ENCODE results near the gene TMEM222.

Gene TMEM222

DNA sequence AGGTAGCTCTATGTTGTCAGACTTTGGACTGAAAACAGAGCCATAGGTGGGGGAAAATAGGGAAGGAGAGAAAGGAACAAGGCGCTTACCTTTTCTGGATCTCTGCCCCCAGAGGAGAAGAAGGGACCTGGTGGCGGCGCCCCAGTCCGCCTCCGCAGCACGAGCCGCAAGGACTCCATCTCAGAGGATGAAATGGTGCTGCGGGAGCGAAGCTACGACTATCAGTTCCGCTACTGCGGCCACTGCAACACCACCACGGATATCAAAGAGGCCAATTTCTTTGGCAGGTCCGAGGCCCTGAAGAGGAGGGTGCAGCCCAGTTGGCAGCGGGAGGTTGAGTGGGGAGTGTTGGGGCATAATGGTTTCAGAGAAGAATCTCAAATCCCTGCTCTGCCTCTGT, 18.5 kb upstream of the TMEM222 start:
- in situ Hi-C loops (cut with MboI; ENCODE audit: low sequenced_read_pairs): loop anchor here (5.0 kb wide), 1 partner anchor 89 kb away; the partner anchor contains the start of gene GPR3

DNA sequence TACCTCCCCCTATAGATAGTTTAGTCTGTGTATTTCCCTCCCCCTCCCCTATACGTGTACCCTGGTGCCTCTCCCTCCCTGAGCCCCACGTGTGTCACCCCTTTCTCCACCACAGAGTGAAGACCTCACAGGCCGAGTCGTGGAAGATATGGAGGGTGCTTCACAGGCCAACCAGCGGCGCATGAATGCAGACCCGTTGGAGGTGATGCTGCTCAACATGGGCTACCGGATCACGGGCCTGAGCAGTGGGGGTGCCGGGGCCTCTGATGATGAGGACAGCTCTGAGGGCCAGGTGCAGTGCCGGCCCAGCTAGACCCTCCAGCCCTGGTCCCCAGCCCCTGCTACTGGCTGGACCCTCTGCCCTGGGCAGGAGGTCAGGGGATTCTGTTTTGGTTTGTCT, 15.9 kb upstream of the TMEM222 start:
- in situ Hi-C loops (cut with MboI; ENCODE audit: low sequenced_read_pairs): no loop called here

DNA sequence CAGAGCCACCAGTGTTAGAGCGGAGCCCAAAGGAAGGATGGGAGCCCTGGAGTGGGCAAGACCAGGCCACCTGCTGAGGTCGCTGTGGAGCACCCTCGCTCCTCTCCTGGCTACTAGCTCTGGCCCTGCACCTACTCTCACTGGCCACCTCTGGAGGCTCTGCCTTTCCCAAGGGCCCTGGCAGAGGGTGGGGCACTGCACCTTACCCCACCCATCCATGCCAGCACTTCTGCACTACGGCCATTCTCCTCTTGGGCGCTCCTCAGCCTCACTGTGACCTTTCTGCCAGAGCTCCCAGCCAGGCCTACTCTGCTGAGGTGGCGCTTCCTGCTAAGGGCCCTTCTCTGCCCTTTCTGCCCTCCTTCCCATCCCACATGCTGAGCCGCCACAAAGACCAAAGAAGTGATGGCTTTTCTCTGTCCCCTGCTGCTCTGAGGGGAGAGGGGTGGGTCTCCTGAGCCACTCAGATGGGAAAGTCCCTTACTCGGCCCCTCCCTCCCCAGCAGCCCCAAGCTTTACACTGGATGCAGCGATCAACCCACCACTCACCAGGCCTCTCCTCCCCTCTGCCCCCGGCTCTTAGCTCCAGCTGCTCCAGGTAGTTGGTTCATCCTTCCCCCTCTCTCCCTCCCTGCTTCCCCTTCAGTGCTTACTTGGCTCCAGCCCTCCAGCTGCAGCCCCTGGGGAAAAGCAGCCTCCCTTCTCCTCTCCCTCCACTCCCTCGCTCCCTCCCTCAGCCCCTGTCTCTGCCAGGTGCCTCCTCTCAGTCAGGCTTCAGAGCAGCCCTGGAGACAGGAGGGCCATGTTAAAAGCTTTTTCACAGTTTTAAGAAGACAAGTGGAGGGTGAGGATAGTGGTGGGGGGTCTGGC, 14.8 kb upstream of the TMEM222 start:
- in situ Hi-C loops (cut with MboI; ENCODE audit: low sequenced_read_pairs): no loop called here

DNA sequence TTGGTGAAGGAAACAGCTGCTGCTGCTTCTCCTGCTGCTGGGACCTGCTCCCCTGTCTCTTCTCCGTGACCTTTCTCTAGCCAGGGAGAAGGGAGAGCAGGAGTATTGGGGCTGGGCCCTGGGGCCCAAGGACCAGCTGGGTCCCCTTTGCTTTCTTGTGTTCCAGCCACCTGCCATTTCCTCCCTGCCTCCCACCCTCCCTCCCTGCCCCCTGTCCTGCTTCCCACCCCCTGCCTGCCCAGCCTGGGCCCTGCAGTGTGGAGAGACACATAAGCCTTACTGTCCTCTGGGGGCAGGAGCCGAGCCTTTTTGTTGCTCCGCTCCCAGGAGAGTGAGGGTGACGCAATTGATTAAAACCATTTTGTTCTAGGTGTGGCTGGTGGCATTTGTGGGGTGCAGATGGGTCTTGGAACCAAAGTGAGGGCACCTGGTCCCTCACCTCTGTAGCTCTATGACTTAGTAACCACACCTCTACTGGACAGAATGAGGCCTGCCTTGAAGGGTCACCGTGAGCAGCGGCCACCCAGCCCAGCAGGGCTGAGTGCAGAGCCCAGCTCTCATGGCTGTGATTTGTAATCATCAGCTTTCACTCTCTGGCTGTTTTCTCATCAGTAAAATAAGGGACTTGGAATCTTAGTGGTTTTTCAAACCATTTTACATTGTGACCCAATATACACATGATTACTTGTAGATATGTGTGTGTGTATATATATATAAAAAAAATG, 13.9 kb upstream of the TMEM222 start:
- in situ Hi-C loops (cut with MboI; ENCODE audit: low sequenced_read_pairs): no loop called here

DNA sequence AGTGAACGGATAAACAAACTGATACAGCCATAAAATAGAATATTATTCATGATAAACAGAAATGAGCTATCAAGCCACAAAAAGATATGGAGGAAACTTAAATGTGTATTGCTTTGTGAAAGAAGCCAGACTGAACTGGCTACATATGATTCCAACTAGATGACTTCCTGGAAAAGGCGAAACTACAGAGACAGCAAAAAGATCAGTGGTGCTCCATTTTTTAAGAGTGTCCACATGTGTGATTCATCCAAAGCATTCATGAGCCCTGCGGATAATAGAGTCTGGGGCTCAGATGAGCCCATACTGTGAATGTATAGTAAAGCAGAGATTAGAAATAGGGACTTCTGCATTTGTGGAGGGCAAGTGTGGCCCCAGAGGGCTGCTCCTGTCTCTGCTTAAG, 7.8 kb upstream of the TMEM222 start:
- in situ Hi-C loops (cut with MboI; ENCODE audit: low sequenced_read_pairs): no loop called here

DNA sequence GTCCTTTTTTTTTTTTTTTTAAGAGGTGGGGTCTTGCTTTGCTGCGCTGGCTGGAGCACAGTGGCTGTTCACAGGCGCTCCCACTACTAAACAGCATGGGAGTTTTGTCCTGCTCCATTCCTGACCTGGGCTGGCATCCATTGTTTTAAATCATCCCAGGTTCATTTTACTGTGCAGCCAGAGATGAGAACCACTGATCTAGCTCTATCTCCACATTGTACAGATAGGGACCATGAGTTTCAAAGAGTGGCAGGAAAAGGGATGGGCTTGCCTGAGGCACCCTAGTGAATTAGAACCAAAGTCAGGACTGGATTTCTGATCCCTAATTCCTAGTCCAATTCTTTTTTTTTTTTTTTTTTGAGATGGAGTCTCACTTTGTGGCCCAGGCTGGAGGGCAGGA, 7.2 kb upstream of the TMEM222 start:
- in situ Hi-C loops (cut with MboI; ENCODE audit: low sequenced_read_pairs): no loop called here

DNA sequence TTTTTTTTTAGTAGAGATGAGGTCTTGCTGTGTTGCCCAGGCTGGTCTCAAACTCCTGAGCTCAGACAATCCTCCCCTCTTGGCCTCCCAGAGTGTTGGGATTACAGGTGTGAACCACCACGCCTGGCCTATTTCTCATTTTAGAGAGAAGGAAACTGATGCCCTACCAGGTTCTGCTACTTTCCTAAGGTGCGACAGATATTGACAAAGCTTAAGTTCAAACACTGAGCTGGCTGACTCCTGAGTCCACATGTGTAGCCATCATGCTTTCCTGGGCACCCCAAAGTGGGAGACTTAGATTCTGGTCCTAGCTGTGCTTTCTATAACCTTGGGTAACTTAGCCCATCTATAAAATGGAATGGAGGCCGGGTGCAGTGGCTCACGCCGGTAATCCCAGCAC, 5.1 kb upstream of the TMEM222 start:
- in situ Hi-C loops (cut with MboI; ENCODE audit: low sequenced_read_pairs): no loop called here

DNA sequence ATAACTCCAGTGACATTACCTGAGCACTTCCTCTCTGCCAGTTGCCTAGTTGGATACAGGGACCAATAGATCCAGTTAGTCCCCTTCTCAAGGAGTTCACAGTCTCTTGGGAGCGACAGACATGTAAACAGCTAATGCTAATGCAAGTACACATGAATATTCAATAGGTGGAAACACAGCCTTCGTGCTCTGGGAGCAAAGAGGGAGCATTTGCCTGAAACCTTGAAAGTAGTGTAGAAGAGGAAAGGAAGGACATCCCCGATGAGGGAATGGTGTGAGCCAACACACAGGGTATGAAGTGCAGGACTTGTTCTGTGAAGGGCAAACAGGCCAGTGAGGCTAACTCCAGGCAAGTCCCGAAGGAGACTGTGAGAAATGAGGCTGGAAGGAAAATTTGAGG, 3.8 kb upstream of the TMEM222 start:
- in situ Hi-C loops (cut with MboI; ENCODE audit: low sequenced_read_pairs): no loop called here

DNA sequence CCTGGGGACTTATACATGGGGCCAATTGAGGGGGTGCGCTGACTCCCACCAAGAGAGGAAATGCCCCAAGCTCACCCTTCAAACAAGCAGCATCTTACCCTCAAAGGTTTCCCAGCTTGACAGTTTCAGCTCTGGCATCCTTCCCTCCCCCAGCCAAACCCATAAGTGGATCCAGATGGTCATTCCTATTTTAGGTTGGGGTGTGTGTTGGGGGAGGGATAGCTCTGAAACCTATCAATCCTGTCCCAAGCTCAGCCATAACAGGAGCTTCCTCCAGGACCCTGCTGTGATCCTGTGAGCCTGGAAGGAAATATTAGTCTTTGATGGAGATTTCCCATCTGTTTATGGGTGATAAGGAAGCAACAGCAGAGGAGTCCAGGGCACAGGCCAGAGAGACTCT, 3.4 kb upstream of the TMEM222 start:
- in situ Hi-C loops (cut with MboI; ENCODE audit: low sequenced_read_pairs): no loop called here

DNA sequence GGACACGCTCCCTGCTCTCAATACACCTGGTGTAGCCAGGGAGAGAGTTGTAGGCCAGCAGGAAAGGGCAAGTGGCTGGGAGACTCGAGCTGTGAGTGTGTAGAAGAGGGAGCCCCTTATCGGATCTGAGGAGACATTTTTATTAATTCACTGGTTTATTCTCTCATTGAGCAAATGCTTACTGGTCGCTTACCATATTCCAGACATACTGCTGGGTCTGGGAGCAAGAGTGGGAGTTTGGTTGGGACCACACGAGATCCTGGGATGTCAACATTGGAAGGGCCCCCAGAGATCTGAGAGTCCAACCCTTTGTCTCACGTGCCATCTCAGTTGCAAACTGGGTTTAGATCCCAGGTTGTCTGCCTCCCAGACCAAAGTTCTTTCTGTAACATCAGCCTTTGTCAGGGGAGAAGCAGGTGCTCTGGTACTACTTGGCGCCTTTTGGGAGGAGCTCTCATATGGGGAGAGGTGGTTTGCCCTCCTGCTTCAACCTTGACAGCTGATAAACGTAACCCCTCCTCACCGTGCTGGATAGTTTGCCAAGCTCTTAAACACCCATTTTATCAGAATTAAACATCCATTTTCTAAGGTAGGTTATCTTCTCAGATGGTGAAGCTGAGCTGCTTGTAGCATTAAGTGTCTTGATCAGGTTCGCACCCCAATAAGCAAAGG, 742 bp downstream of the TMEM222 start:
- in situ Hi-C loops (cut with MboI; ENCODE audit: low sequenced_read_pairs): no loop called here

DNA sequence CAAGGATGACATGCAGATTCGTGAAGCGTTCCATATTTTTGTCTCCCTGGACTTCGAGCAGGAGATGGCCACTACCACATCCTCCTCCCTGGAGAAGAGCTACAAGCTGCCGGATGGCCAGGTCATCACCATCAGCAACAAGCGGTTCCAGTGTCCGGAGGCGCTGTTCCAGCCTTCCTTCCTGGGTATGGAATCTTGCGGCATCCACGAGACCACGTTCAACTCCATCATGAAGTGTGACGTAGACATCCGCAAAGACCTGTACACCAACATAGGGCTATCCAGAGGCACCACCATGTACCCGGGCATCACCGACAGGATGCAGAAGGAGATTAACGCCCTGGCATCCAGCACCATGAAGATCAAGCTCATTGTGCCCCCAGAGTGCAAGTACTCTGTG, 3.3 kb downstream of the TMEM222 start:
- in situ Hi-C loops (cut with MboI; ENCODE audit: low sequenced_read_pairs): no loop called here

DNA sequence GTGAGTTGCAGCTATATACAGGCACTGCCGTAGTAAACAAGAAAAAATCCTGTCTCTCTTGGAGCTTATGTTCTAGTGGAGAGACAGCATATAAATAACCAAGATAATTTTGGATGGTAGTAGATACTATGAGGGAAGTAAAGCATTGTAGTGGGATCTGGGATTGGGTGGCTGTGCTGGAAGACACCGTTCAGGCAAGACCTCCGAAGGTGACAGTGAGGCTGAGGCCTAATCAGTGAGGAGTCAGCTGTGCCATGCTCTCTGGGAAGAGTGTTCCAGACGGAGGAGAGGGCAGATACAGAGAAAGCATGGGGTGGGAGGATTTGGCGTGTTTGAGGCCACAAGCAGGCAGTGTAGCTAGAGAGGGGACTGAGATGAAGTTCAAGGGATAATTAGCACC, 6.0 kb downstream of the TMEM222 start:
- in situ Hi-C loops (cut with MboI; ENCODE audit: low sequenced_read_pairs): no loop called here

DNA sequence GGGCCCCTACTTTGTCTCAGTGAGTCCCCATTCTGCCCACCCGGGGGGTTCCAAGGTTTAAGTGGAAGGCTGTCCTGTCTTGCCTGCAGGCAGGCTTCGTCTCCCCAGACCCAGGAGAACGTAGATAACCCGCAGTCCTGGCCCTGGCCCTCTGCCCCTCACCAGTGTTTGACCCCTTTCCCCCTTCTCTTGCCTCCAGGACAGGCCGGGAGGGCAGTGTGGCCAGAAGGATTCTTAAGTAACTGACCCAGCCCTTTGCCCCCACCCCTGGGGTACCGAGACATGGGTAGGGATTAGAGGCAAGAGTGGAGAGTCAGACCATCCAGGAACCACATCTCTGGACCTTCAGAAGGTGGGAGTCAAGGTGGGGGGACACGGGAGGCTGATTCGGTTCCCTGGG, 8.8 kb downstream of the TMEM222 start:
- in situ Hi-C loops (cut with MboI; ENCODE audit: low sequenced_read_pairs): no loop called here

DNA sequence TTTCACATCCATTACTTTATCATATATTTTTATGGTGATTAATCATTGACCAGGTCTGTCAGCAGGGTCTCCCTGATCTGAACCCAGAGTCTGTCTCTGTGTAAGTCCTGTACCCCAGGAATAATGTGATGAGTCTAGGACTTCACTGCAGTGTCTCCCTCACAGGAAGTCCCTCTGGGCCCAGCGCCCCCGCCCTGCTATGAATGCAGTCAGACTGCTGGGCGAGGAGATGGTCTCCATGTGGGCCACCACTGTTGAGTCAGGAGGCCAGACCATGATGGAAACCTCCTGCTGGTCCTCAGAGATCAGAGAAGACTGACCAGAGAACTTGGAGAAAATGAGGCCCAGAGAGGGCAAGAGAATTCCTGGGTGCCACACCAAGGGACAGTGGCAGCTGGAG, 9.5 kb downstream of the TMEM222 start:
- in situ Hi-C loops (cut with MboI; ENCODE audit: low sequenced_read_pairs): no loop called here

DNA sequence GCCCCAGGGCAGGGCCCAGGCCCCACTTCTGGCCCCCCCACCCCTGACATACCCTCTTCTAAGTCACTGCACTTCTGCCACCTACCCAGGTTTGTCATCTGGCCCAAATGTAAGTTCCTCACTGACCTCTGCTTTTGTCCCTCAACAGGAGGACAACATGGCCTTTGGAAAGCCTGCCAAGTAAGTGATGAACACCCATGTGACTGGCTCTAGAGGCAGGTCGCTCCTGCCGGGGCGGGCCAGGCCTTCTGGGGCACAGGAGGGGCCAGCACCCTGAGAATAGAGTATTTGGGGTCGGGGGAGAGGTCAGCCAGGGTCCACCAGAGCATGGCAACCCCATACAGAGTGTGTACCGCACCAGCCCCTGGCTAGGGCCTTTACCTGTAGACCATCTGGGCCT, 10.0 kb downstream of the TMEM222 start:
- in situ Hi-C loops (cut with MboI; ENCODE audit: low sequenced_read_pairs): no loop called here

DNA sequence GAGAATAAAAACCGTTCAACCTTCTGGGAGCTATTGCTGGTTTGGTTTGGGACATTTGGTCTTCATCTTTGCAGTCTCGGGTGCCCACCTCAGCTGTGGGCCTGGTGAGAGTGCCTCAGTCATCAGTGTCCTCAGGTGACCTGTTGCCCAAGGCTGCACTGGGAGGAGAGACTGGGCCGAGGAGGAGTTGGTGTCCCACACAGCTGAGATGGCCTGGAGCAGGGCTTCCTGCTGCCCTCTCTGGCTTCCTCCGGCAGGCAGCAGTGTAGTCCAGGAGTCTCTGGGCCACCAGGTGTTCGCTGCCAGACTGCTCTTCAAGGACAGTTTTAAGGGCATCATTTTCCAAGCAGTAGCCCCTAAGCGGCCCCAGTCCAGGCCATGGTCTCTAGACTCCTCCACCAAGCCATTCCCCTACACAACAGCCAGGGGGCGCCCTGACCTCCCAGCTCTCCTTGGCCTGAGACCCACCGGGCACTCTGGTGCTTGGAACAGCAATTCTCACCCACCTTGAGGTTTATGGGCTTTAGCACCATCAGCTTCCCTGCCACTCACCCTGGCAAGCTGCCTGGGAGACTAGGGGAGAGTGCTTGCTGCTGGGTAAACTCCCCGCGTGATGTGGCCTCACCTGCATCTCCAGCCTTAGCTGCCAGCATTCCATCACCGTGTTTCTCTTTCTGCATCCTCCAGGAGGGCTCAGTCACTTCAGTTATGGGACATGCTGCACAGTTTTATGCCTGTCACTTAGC, 10.7 kb downstream of the TMEM222 start:
- in situ Hi-C loops (cut with MboI; ENCODE audit: low sequenced_read_pairs): no loop called here

DNA sequence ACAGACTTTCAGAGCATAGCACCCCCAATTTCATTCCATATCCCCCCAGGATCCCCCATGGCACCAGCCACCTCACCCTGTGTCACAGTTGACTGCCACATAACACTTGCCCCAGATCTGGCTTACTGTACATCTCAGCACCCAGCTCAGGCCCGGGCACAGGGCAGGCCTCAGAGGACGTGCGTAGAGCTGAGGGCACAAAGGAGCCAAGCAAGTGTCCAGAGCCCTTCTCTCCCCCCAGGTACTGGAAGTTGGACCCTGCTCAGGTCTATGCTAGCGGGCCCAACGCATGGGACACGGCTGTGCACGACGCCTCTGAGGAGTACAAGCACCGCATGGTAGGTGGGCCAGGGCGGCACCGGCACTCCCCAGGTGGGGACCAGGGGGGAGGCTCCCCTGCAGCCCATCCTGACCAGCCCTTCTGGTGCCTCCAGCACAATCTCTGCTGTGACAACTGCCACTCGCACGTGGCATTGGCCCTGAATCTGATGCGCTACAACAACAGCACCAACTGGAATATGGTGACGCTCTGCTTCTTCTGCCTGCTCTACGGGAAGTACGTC, 11.8 kb downstream of the TMEM222 start:
- in situ Hi-C loops (cut with MboI; ENCODE audit: low sequenced_read_pairs): no loop called here

DNA sequence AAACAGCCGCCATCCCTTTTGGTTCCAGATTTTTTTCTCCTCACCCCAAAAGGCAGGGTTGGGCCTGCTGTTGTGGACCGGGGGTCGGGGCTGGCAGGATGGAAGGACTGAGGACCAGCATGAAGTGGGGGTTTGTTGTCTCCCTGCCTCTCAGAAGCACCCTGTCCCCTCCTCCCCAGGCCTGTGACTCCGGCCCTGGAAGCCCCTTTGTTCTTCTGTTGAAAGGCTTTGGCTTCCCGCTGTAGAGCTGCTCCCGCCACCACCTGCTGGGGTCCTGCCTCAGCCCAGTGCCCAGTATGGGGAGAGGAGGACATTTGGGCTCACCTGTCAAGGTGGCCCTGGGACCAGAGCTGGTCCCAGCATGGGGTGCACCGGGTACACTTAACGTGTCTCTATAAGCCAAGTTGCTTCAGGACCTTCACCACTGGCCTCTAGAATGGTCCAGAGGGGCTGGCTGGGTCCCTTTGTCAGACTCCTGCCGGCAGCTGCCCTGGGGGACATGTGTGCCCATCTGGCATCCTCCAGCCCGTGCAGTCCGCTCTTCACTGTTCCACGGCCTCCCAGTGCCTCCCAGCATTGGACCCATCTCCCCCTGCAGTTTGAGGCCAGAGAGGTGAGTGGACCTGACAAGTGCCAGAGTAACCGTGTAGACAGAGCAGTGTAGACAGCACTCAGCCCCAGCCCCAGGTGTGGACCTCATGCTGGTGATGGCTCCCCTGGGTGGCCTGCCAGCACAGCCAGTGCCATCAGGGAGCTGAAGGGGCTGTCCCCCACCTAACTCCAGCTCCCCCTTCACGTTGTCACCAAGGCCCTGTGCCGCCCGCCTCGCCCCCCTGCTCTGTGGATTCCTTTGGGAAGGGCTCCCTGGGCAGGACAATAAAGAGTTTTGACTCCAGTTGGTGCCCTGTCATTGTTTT, 13.8 kb downstream of the TMEM222 start:
- in situ Hi-C loops (cut with MboI; ENCODE audit: low sequenced_read_pairs): no loop called here

DNA sequence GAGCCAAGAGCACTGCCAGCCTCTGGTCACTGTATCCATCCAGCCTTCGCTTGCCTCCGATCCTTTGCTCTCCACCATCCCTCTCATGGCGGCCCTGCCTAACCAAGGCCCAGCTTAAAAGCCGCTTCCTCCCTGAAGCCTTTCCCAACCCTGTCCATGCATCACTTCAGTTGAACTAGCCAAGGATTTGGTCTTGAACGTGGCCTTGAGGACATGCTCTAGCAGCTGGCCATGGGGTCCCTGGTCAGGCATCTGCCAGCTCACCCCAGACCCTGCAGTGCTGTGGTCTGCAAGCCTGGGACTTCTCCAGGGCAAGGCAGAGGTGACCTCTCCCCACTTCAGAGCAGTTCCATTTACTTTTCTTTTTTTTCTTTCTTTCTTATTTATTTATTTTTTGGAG, 14.8 kb downstream of the TMEM222 start:
- in situ Hi-C loops (cut with MboI; ENCODE audit: low sequenced_read_pairs): no loop called here

DNA sequence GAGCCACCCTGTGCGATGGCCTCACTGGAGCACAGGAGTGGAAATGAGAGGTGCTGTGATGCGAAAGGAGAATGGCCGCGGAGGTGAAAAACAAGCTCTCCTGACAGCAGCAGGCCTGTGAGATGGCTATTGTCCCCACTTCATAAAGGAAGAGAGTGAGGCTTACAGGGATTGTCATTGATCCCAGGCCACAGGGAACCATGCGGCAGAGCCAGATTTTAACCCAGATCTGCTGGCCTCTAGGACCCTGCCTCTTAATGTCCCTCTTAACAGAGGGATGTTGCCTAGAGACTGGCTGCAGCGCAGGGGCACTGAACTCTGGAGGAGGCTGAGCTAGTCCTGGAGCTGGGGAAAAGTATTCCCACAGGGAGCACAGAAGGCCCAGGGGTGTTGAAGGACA, 16.8 kb downstream of the TMEM222 start:
- in situ Hi-C loops (cut with MboI; ENCODE audit: low sequenced_read_pairs): no loop called here

Measured in HL-60/S4 treated with phorbol 12-myristate 13-acetate at 8.2 ng/mL for 4 days and 3 days (cell line).